Lower leg skin (tissue), 3 donors: Measurements from ENCODE around the gene GJD2.

Source experiments
- CTCF ChIP-seq, 3 donors: fragments of 450-650 bp; IDR thresholded peaks; one replicate each; pipeline ENCODE4 v1.5.1; 2016; ENCODE audit warnings: antibody characterized with exemption in 3 of 3, mild to moderate bottlenecking in 3 of 3, moderate library complexity in 2 of 3
- POLR2A ChIP-seq, 2 donors: fragments of 450-650 bp; IDR thresholded peaks; one replicate each; pipeline ENCODE4 v1.6.1; 2016 to 2017; ENCODE audit warnings: antibody characterized with exemption in 2 of 2, mild to moderate bottlenecking in 1 of 2, moderate library complexity in 1 of 2

- no peak for TF ChIP-seq POLR2A (IDR thresholded peaks at IDR 0.05)
- TF ChIP-seq CTCF (IDR thresholded peaks at IDR 0.05), result no peak
Observed at GRCh38 chr15:34799149-34800101, 44.6 kb upstream of the GJD2 start.
